GM12878 (cell line): Measurements from ENCODE around the gene CHD1. TPM values are rescaled to one million over a fixed set of nuclear protein-coding genes. Genes with fewer than 3 reads are reported as not detected.

Experiments
- CHD2 ChIP-seq: IDR thresholded peaks from 2 replicates; pipeline ENCODE4 v1.6.1; 2011; ENCODE audit warnings: low read depth, low read length, improper control_type of control experiment, borderline replicate concordance
- E4F1 ChIP-seq: fragments of 450-650 bp; IDR thresholded peaks from 2 replicates; pipeline ENCODE4 v1.6.1; 2018; ENCODE audit warnings: borderline replicate concordance, mild to moderate bottlenecking; ENCODE audit not compliant: partially characterized antibody
- ETV6 ChIP-seq, 2 experiments: fragments of 450-650 bp in 1 of 2; IDR thresholded peaks in 1 of 2; conservative IDR thresholded peaks in 1 of 2; 2 replicates each; pipeline ENCODE4 v1.6.1; 2014; ENCODE audit warnings: antibody characterized with exemption in 1 of 2, borderline replicate concordance in 1 of 2, low read depth in 1 of 2, mild to moderate bottlenecking in 1 of 2, moderate library complexity in 1 of 2
- FOXM1 ChIP-seq: IDR thresholded peaks from 2 replicates; pipeline ENCODE4 v1.6.1; 2012; ENCODE audit warnings: low read depth, mild to moderate bottlenecking, inconsistent platforms, low read length, moderate library complexity
- POU2F2 ChIP-seq: IDR thresholded peaks from 3 replicates; pipeline ENCODE4 v1.6.1; 2011; ENCODE audit warnings: low read depth, mild to moderate bottlenecking, low read length, borderline replicate concordance
- SIX5 ChIP-seq: IDR thresholded peaks from 2 replicates; pipeline ENCODE4 v1.6.1; 2011; ENCODE audit warnings: mild to moderate bottlenecking, low read depth, low read length, moderate library complexity; ENCODE audit not compliant: severe bottlenecking
- SREBF1 ChIP-seq: IDR thresholded peaks from 2 replicates; pipeline ENCODE4 v1.6.1; 2012; ENCODE audit warnings: mild to moderate bottlenecking, low read length
- SRF ChIP-seq, 2 experiments: IDR thresholded peaks; 2 replicates each; pipeline ENCODE4 v1.6.1; 2011; ENCODE audit warnings: low read depth in 2 of 2, low read length in 2 of 2, mild to moderate bottlenecking in 1 of 2, moderate library complexity in 1 of 2
- TBL1XR1 ChIP-seq: IDR thresholded peaks from 2 replicates; pipeline ENCODE4 v1.6.1; 2012; ENCODE audit warnings: low read depth, low read length, improper control_type of control experiment
- ZBTB33 ChIP-seq: fragments of 450-650 bp; IDR thresholded peaks from 2 replicates; pipeline ENCODE4 v1.6.1; 2017; ENCODE audit warnings: mild to moderate bottlenecking
- polyA plus RNA-seq, 11 experiments: library from polyadenylated mRNA; depleted of rRNA in 4 of 11; unstranded in 6 of 11; stranded (reverse) in 5 of 11; fragments of >200 nt; fragmentation: Nextera tagmentation in 4 of 11; fragmentation: Illumina TruSeq in 1 of 11; extraction: Ambion mirVana in 4 of 11; extraction: Trizol in 1 of 11; gene quantifications; 1 replicate in 1 of 11; 2 replicates in 10 of 11; pipeline versions ENCODE4 v1.2.1 to v1.2.3, GENCODE V29; 2011 to 2016; ENCODE audit warnings: inconsistent platforms in 2 of 11, missing spikeins in 2 of 11, low read depth in 1 of 11
- total RNA-seq, 4 experiments: library from RNA; depleted of rRNA in 3 of 4; stranded (reverse); fragments of >200 nt in 3 of 4; fragmentation: Illumina TruSeq in 1 of 4; extraction: Trizol in 1 of 4; gene quantifications; 2 replicates each; pipeline versions ENCODE4 v1.2.1 to v1.2.3, GENCODE V29; 2013 to 2021
- TF ChIP-seq, protein P1 (sequence below): IDR thresholded peaks from 2 replicates; pipeline ENCODE4 v1.6.1; 2012; ENCODE audit warnings: low read depth, low read length, improper control_type of control experiment
- TF ChIP-seq, protein P2 (sequence below): IDR thresholded peaks from 2 replicates; pipeline ENCODE4 v1.6.1; 2011; ENCODE audit warnings: borderline replicate concordance, low read depth, mild to moderate bottlenecking, moderate library complexity, low read length; ENCODE audit not compliant: insufficient read depth, poor library complexity, severe bottlenecking
- TF ChIP-seq, protein P3 (sequence below), 3 experiments: IDR thresholded peaks in 2 of 3; conservative IDR thresholded peaks in 1 of 3; 2 replicates each; pipeline ENCODE4 v1.5.1; 2011; ENCODE audit warnings: low read depth in 3 of 3, low read length in 3 of 3, mild to moderate bottlenecking in 3 of 3, control low read depth in 2 of 3, moderate library complexity in 2 of 3, inconsistent platforms in 1 of 3, mixed read lengths in 1 of 3; ENCODE audit not compliant: control insufficient read depth in 2 of 3, insufficient read depth in 1 of 3; ENCODE audit errors: extremely low read depth in 1 of 3
- TF ChIP-seq, protein P4 (sequence below): fragments of 450-650 bp; formaldehyde crosslinking; IDR thresholded peaks from 2 replicates; pipeline ENCODE4 v1.5.0; 2022; ENCODE audit warnings: mild to moderate bottlenecking, missing genetic modification characterization

The CHD1 gene
- total and polyA plus RNA-seq, 10 of the 15 experiments (the other 5 are each of a cell fraction or from before 2014, with no cell fraction given) = 25.5 to 158 (median 50.5) TPM

GRCh38 chr5:98928873-98929709 lies at the start of gene CHD1 (continued):
- TF ChIP-seq SRF (IDR thresholded peaks at IDR 0.05; ENCODE audit: low read depth in 2 of 2, low read length in 2 of 2) (no peak), POU2F2 (peak; percentile 83; the same call in 2 of the 3 replicates), SREBF1 (no peak), FOXM1 (no peak; the same call in 1 of the 2 replicates), ZBTB33 (no peak), SIX5 (no peak), ETV6 (conservative IDR thresholded peaks at IDR 0.05 in 1 of 2, IDR thresholded peaks at IDR 0.05 in 1 of 2; ENCODE audit: borderline replicate concordance in 1 of 2, low read depth in 1 of 2) (0 out of 4 replicates have a peak, but pooled peaks of 1 of the 2 experiments have one; percentile 12), TBL1XR1 (no peak), CHD2 (peak; percentile 77), E4F1 (no peak)
- TF ChIP-seq, protein P1, sequence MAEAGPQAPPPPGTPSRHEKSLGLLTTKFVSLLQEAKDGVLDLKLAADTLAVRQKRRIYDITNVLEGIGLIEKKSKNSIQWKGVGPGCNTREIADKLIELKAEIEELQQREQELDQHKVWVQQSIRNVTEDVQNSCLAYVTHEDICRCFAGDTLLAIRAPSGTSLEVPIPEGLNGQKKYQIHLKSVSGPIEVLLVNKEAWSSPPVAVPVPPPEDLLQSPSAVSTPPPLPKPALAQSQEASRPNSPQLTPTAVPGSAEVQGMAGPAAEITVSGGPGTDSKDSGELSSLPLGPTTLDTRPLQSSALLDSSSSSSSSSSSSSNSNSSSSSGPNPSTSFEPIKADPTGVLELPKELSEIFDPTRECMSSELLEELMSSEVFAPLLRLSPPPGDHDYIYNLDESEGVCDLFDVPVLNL = no peak; the same call in 1 of the 2 replicates
- TF ChIP-seq, protein P2, sequence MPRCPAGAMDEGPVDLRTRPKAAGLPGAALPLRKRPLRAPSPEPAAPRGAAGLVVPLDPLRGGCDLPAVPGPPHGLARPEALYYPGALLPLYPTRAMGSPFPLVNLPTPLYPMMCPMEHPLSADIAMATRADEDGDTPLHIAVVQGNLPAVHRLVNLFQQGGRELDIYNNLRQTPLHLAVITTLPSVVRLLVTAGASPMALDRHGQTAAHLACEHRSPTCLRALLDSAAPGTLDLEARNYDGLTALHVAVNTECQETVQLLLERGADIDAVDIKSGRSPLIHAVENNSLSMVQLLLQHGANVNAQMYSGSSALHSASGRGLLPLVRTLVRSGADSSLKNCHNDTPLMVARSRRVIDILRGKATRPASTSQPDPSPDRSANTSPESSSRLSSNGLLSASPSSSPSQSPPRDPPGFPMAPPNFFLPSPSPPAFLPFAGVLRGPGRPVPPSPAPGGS = peak; percentile 56
- TF ChIP-seq, protein P3, sequence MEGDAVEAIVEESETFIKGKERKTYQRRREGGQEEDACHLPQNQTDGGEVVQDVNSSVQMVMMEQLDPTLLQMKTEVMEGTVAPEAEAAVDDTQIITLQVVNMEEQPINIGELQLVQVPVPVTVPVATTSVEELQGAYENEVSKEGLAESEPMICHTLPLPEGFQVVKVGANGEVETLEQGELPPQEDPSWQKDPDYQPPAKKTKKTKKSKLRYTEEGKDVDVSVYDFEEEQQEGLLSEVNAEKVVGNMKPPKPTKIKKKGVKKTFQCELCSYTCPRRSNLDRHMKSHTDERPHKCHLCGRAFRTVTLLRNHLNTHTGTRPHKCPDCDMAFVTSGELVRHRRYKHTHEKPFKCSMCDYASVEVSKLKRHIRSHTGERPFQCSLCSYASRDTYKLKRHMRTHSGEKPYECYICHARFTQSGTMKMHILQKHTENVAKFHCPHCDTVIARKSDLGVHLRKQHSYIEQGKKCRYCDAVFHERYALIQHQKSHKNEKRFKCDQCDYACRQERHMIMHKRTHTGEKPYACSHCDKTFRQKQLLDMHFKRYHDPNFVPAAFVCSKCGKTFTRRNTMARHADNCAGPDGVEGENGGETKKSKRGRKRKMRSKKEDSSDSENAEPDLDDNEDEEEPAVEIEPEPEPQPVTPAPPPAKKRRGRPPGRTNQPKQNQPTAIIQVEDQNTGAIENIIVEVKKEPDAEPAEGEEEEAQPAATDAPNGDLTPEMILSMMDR (IDR thresholded peaks at IDR 0.05 in 2 of 3, conservative IDR thresholded peaks at IDR 0.05 in 1 of 3; ENCODE audit: control insufficient read depth in 2 of 3, extremely low read depth in 1 of 3, insufficient read depth in 1 of 3, low read depth in 3 of 3, low read length in 3 of 3) = no peak
- TF ChIP-seq, protein P4, sequence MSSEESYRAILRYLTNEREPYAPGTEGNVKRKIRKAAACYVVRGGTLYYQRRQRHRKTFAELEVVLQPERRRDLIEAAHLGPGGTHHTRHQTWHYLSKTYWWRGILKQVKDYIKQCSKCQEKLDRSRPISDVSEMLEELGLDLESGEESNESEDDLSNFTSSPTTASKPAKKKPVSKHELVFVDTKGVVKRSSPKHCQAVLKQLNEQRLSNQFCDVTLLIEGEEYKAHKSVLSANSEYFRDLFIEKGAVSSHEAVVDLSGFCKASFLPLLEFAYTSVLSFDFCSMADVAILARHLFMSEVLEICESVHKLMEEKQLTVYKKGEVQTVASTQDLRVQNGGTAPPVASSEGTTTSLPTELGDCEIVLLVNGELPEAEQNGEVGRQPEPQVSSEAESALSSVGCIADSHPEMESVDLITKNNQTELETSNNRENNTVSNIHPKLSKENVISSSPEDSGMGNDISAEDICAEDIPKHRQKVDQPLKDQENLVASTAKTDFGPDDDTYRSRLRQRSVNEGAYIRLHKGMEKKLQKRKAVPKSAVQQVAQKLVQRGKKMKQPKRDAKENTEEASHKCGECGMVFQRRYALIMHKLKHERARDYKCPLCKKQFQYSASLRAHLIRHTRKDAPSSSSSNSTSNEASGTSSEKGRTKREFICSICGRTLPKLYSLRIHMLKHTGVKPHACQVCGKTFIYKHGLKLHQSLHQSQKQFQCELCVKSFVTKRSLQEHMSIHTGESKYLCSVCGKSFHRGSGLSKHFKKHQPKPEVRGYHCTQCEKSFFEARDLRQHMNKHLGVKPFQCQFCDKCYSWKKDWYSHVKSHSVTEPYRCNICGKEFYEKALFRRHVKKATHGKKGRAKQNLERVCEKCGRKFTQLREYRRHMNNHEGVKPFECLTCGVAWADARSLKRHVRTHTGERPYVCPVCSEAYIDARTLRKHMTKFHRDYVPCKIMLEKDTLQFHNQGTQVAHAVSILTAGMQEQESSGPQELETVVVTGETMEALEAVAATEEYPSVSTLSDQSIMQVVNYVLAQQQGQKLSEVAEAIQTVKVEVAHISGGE (CRISPR knock-in tag) = no peak
